ENCODE measurements around the gene RAB15.

GRCh38 chr14:64947710-64948611, 24.2 kb downstream of the RAB15 start:
- no peak for TF ChIP-seq EZH2 (IDR thresholded peaks at IDR 0.05; ENCODE audit: borderline replicate concordance, low read depth, low read length, severe bottlenecking)
- TF ChIP-seq, protein P1, sequence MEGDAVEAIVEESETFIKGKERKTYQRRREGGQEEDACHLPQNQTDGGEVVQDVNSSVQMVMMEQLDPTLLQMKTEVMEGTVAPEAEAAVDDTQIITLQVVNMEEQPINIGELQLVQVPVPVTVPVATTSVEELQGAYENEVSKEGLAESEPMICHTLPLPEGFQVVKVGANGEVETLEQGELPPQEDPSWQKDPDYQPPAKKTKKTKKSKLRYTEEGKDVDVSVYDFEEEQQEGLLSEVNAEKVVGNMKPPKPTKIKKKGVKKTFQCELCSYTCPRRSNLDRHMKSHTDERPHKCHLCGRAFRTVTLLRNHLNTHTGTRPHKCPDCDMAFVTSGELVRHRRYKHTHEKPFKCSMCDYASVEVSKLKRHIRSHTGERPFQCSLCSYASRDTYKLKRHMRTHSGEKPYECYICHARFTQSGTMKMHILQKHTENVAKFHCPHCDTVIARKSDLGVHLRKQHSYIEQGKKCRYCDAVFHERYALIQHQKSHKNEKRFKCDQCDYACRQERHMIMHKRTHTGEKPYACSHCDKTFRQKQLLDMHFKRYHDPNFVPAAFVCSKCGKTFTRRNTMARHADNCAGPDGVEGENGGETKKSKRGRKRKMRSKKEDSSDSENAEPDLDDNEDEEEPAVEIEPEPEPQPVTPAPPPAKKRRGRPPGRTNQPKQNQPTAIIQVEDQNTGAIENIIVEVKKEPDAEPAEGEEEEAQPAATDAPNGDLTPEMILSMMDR (IDR thresholded peaks at IDR 0.05; ENCODE audit: borderline replicate concordance, extremely low read depth, low read length, poor library complexity, severe bottlenecking): no peak

Data from DND-41 (cell line).